Measurements from ENCODE around the gene FAM114A1.

DNA sequence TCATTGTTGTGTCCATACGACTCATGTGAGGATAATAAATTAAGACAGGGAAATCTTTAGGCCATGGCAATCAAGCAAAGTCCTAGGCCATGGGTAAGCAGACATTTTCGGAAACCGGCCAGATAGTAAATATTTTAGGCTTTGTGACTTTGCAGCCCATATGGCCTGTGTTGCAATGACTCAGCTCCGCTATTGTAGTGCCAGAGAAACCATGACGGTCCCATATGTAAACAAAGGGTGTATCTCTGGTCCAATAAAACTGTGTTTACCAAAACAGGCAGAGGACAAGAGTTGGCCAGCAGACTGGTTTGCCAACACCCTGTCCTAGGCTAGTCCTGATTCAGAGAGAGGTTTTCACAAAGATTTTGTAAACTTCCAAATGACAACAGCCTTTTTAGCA is 5.0 kb downstream of the FAM114A1 start:
- TF ChIP-seq POLR2AphosphoS5 (IDR thresholded peaks at IDR 0.05; ENCODE audit: low read depth, low read length) (no peak), TCF7L2 (IDR thresholded peaks at IDR 0.05; ENCODE audit: low read depth, low read length) (no peak)
- TF ChIP-seq, protein P1, sequence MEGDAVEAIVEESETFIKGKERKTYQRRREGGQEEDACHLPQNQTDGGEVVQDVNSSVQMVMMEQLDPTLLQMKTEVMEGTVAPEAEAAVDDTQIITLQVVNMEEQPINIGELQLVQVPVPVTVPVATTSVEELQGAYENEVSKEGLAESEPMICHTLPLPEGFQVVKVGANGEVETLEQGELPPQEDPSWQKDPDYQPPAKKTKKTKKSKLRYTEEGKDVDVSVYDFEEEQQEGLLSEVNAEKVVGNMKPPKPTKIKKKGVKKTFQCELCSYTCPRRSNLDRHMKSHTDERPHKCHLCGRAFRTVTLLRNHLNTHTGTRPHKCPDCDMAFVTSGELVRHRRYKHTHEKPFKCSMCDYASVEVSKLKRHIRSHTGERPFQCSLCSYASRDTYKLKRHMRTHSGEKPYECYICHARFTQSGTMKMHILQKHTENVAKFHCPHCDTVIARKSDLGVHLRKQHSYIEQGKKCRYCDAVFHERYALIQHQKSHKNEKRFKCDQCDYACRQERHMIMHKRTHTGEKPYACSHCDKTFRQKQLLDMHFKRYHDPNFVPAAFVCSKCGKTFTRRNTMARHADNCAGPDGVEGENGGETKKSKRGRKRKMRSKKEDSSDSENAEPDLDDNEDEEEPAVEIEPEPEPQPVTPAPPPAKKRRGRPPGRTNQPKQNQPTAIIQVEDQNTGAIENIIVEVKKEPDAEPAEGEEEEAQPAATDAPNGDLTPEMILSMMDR (IDR thresholded peaks at IDR 0.05): no peak
- TF ChIP-seq, protein P2, sequence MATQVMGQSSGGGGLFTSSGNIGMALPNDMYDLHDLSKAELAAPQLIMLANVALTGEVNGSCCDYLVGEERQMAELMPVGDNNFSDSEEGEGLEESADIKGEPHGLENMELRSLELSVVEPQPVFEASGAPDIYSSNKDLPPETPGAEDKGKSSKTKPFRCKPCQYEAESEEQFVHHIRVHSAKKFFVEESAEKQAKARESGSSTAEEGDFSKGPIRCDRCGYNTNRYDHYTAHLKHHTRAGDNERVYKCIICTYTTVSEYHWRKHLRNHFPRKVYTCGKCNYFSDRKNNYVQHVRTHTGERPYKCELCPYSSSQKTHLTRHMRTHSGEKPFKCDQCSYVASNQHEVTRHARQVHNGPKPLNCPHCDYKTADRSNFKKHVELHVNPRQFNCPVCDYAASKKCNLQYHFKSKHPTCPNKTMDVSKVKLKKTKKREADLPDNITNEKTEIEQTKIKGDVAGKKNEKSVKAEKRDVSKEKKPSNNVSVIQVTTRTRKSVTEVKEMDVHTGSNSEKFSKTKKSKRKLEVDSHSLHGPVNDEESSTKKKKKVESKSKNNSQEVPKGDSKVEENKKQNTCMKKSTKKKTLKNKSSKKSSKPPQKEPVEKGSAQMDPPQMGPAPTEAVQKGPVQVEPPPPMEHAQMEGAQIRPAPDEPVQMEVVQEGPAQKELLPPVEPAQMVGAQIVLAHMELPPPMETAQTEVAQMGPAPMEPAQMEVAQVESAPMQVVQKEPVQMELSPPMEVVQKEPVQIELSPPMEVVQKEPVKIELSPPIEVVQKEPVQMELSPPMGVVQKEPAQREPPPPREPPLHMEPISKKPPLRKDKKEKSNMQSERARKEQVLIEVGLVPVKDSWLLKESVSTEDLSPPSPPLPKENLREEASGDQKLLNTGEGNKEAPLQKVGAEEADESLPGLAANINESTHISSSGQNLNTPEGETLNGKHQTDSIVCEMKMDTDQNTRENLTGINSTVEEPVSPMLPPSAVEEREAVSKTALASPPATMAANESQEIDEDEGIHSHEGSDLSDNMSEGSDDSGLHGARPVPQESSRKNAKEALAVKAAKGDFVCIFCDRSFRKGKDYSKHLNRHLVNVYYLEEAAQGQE (IDR thresholded peaks at IDR 0.05; ENCODE audit: insufficient read depth in 1 of 2, low read depth in 2 of 2, low read length in 1 of 2): no peak
